SK-N-SH (cell line): ENCODE measurements around the gene ABR. TPM values are rescaled to one million over a fixed set of nuclear protein-coding genes. Genes with fewer than 3 reads are reported as not detected.

ENCODE experiments used
- CTCF ChIA-PET: fragments of 300-600, 350-600 bp; formaldehyde crosslinking; extraction: SDS; loops from one replicate; lab custom pipeline; 2021; lab: Yijun Ruan, JAX
- POLR2A ChIA-PET: fragments of 350-600 bp; sonication (Branson Sonifier 250); formaldehyde crosslinking; extraction: SDS; loops from one replicate; lab custom pipeline; 2020; ENCODE audit warnings: antibody characterized with exemption, inconsistent platforms; lab: Yijun Ruan, JAX
- DNase-seq: peaks from one replicate; pipeline ENCODE4 v3.0.0; 2012
- H2AFZ ChIP-seq: fragments of 200-600 bp; sonication (generic); 2 replicates; pipeline ENCODE4 v1.8.1; 2016; ENCODE audit warnings: antibody characterized with exemption, mild to moderate bottlenecking, low read depth
- H3F3A ChIP-seq: fragments of 200-600 bp; sonication (generic); replicated peaks from 2 replicates; pipeline ENCODE3; 2016; ENCODE audit warnings: antibody characterized with exemption, mild to moderate bottlenecking; ENCODE audit not compliant: insufficient read depth
- H3K27ac ChIP-seq, 2 experiments: fragments of 200-500 bp in 1 of 2; fragments of 200-600 bp in 1 of 2; sonication (Bioruptor generic) in 1 of 2; sonication (generic), shearing (Covaris generic) in 1 of 2; 2 replicates each; pipeline versions ENCODE4 v1.5.1 to v1.6.1; 2014 to 2016; ENCODE audit warnings: low read depth in 2 of 2, inconsistent platforms in 1 of 2, low read length in 1 of 2, mild to moderate bottlenecking in 1 of 2, mixed read lengths in 1 of 2
- H3K27me3 ChIP-seq: fragments of 200-600 bp; sonication (generic), shearing (Covaris generic); 2 replicates; pipeline ENCODE4 v1.6.1; 2016; ENCODE audit warnings: mixed run types; ENCODE audit not compliant: insufficient read depth
- H3K36me3 ChIP-seq, 2 experiments: fragments of 200-500 bp in 1 of 2; fragments of 200-600 bp in 1 of 2; sonication (Bioruptor generic) in 1 of 2; sonication (generic) in 1 of 2; replicated peaks in 1 of 2; 2 replicates each; pipeline versions ENCODE3 to v1.5.1; 2014 to 2016; ENCODE audit warnings: low read length in 1 of 2, mild to moderate bottlenecking in 1 of 2; ENCODE audit not compliant: insufficient read depth in 2 of 2, control insufficient read depth in 1 of 2
- H3K4me1 ChIP-seq, 2 experiments: fragments of 200-500 bp in 1 of 2; fragments of 200-600 bp in 1 of 2; sonication (Bioruptor generic) in 1 of 2; sonication (generic), shearing (Covaris generic) in 1 of 2; 2 replicates each; pipeline versions ENCODE4 v1.5.1 to v1.6.1; 2014 to 2016; ENCODE audit warnings: low read depth in 1 of 2, low read length in 1 of 2, mixed run types in 1 of 2; ENCODE audit not compliant: insufficient read depth in 2 of 2, control insufficient read depth in 1 of 2
- H3K4me2 ChIP-seq: fragments of 200-600 bp; sonication (generic), shearing (Covaris generic); 2 replicates; pipeline ENCODE4 v1.6.1; 2017; ENCODE audit warnings: mixed run types
- H3K4me3 ChIP-seq, 2 experiments: fragments of 200-500 bp in 1 of 2; fragments of 200-600 bp in 1 of 2; sonication (Bioruptor generic) in 1 of 2; sonication (generic), shearing (Covaris generic) in 1 of 2; 2 replicates each; pipeline versions ENCODE4 v1.5.1 to v1.8.1; 2014 to 2016; ENCODE audit warnings: low read depth in 2 of 2, inconsistent platforms in 1 of 2, low read length in 1 of 2, mild to moderate bottlenecking in 1 of 2, mixed read lengths in 1 of 2, moderate library complexity in 1 of 2
- H3K79me2 ChIP-seq: fragments of 200-600 bp; sonication (generic); 2 replicates; pipeline ENCODE4 v1.8.1; 2017; ENCODE audit warnings: mild to moderate bottlenecking; ENCODE audit not compliant: insufficient read depth
- H3K9ac ChIP-seq: fragments of 200-600 bp; sonication (generic); 2 replicates; pipeline ENCODE4 v1.6.1; 2017; ENCODE audit warnings: mixed run types
- H3K9me2 ChIP-seq: fragments of 200-600 bp; sonication (generic); 2 replicates; pipeline ENCODE4 v1.6.1; 2017; ENCODE audit warnings: mixed run types
- H3K9me3 ChIP-seq: fragments of 200-600 bp; sonication (generic); 2 replicates; pipeline ENCODE4 v1.6.1; 2017; ENCODE audit warnings: mixed run types, mild to moderate bottlenecking, moderate library complexity
- H4K20me1 ChIP-seq: fragments of 200-600 bp; sonication (generic); 2 replicates; pipeline ENCODE4 v1.6.1; 2017; ENCODE audit warnings: mild to moderate bottlenecking, mixed run types; ENCODE audit not compliant: insufficient read depth
- CHD2 ChIP-seq: fragments of 150-350 bp; IDR thresholded peaks from 2 replicates; pipeline ENCODE4 v1.6.1; 2018; ENCODE audit warnings: low read length; ENCODE audit not compliant: partially characterized antibody
- EZH2phosphoT487 ChIP-seq: fragments of 200-600 bp; sonication (generic); IDR thresholded peaks from 2 replicates; pipeline ENCODE4 v1.6.1; 2017; ENCODE audit warnings: low read depth, mixed run types, mild to moderate bottlenecking, antibody characterized with exemption, moderate library complexity, borderline replicate concordance
- FOSL2 ChIP-seq: IDR thresholded peaks from 2 replicates; pipeline ENCODE4 v1.4.0; 2012; ENCODE audit warnings: low read depth, mild to moderate bottlenecking, moderate library complexity, borderline replicate concordance
- FOXM1 ChIP-seq: IDR thresholded peaks from 2 replicates; pipeline ENCODE4 v1.4.0; 2012; ENCODE audit warnings: low read depth, mild to moderate bottlenecking
- GATA2 ChIP-seq: sonication (generic); formaldehyde crosslinking; IDR thresholded peaks from 2 replicates; pipeline ENCODE4 v1.5.0; 2020; ENCODE audit warnings: mild to moderate bottlenecking, missing genetic modification reagents
- JUND ChIP-seq: IDR thresholded peaks from 2 replicates; pipeline ENCODE4 v1.4.0; 2012
- MEF2A ChIP-seq: IDR thresholded peaks from 2 replicates; pipeline ENCODE4 v1.4.0; 2012; ENCODE audit warnings: low read depth, borderline replicate concordance
- NFIC ChIP-seq: IDR thresholded peaks from 2 replicates; pipeline ENCODE4 v1.4.0; 2012; ENCODE audit warnings: borderline replicate concordance
- NRF1 ChIP-seq: IDR thresholded peaks from 2 replicates; pipeline ENCODE4 v1.6.1; 2012; ENCODE audit warnings: low read depth, mild to moderate bottlenecking, low read length
- WGBS: methylation state at CpG from one replicate; pipeline ENCODE4 v1.1.6; 2017; ENCODE audit warnings: low lambda C conversion rate; 5-methylcytosine and 5-hydroxymethylcytosine counted together
- polyA plus RNA-seq, 3 experiments: library from polyadenylated mRNA; depleted of rRNA; stranded (reverse); fragments of >200 nt; gene quantifications; 2 replicates each; pipeline ENCODE4 v1.2.3, GENCODE V29; 2012
- TF ChIP-seq, protein P1 (sequence below): IDR thresholded peaks from 2 replicates; pipeline ENCODE4; 2012
- TF ChIP-seq, protein P2 (sequence below): IDR thresholded peaks from 2 replicates; pipeline ENCODE4 v1.4.0; 2012; ENCODE audit warnings: low read depth
- TF ChIP-seq, protein P3 (sequence below): IDR thresholded peaks from 2 replicates; pipeline ENCODE4 v1.6.1; 2012; ENCODE audit warnings: mild to moderate bottlenecking, low read depth, low read length, moderate library complexity

Gene ABR
- polyA plus RNA-seq, 1 of the 3 experiments (the other 2 are of a cell fraction): 117 TPM

DNA sequence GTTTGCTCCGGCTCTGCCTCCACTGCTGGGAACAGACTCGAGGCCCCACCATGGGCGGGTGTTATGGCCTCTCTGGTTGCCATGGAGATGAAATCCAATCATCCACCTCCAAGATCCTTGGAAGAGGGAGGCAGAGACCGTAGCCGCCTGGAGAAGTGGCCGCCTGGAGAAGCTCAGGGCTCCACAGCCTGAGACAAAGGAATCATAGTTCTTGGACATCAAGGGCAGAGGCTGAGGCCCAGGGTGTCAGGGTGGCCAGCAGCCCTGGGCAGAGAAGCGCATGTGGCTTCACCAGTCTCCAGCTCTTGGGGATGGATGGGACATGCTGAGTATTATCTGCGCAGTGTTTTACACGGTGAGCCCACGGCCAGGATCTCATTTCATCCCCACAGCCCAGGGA, 36.2 kb downstream of the ABR start:
- no peak overlapping the region for H3K4me3 ChIP-seq
- no peak overlapping the region for H3K9ac ChIP-seq
- no peaks in the 10 kb centered on the region for H3K9me3 ChIP-seq
- peaks cover 3% of the 10 kb centered on the region for H3F3A ChIP-seq
- peak; percentile 60 for DNase-seq
- ChIA-PET CTCF (interaction anchor here (0.9 to 7.3 kb wide), 3 partner anchors 21 to 44 kb away, joined by 3 to 71 read pairs (median 8); no protein-coding TSS in a partner anchor), POLR2A (interaction anchor here (1.3 kb wide), 1 partner anchor 11 kb away, joined by 4 read pairs; no protein-coding TSS in a partner anchor)
- no peaks in the 10 kb centered on the region for H3K79me2 ChIP-seq
- no peak overlapping the region for H2AFZ ChIP-seq
- H3K4me1 ChIP-seq: peaks cover 4 to 8% of the 10 kb centered on the region in 2 experiments; a peak in 3 of 4 replicates
- 86% methylated on average over 5 of the region's 10 CpGs for WGBS
- no peak for TF ChIP-seq NRF1
- TF ChIP-seq, all 33 proteins: peak for 0
- H3K9me2 ChIP-seq: no peaks in the 10 kb centered on the region
- no peaks in the 10 kb centered on the region for H3K27me3 ChIP-seq
- no peaks in the 10 kb centered on the region for H3K36me3 ChIP-seq
- no peak overlapping the region for H3K27ac ChIP-seq
- no peaks in the 10 kb centered on the region for H4K20me1 ChIP-seq
- H3K4me2 ChIP-seq: no peak overlapping the region

DNA sequence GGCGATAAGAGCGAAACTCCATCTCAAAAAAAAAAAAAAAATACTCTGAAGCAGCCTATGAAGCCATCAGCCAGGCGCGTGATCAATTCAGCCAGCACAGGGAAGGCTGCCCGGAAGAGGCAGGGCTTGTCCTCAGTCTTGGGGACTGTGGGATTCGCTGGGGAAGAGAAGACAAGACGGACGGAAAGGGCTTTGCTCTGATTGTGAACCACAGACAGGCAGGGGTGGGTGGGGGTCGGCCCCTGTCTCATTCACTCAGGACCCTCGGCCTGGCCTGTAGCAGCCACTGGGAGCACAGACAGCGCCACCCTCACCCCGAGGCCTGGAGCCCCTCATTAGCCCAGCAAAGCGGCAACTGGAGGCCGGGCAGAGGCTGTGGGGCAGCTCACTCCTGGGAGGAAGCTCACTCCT, 37.2 kb downstream of the ABR start:
- H4K20me1 ChIP-seq: no peaks in the 10 kb centered on the region
- no peak overlapping the region for H3K4me2 ChIP-seq
- whole genome bisulfite sequencing: 93% methylated on average over 9 of the region's 14 CpGs
- no peak overlapping the region for H2AFZ ChIP-seq
- ChIA-PET POLR2A (no interaction called here), CTCF (interaction anchor here (1.0 to 3.1 kb wide), 3 partner anchors 20 to 115 kb away, joined by 4 to 20 read pairs (median 8); no protein-coding TSS in a partner anchor)
- peaks cover 3% of the 10 kb centered on the region for H3F3A ChIP-seq
- no peaks in the 10 kb centered on the region for H3K36me3 ChIP-seq
- no peaks in the 10 kb centered on the region for H3K79me2 ChIP-seq
- no peak overlapping the region for H3K9ac ChIP-seq
- H3K9me2 ChIP-seq: no peaks in the 10 kb centered on the region
- no peak for DNase-seq
- H3K27ac ChIP-seq: no peak overlapping the region
- TF ChIP-seq GATA2 (CRISPR knock-in tag) (no peak), JUND (no peak), EZH2phosphoT487 (no peak)
- TF ChIP-seq, protein P1, sequence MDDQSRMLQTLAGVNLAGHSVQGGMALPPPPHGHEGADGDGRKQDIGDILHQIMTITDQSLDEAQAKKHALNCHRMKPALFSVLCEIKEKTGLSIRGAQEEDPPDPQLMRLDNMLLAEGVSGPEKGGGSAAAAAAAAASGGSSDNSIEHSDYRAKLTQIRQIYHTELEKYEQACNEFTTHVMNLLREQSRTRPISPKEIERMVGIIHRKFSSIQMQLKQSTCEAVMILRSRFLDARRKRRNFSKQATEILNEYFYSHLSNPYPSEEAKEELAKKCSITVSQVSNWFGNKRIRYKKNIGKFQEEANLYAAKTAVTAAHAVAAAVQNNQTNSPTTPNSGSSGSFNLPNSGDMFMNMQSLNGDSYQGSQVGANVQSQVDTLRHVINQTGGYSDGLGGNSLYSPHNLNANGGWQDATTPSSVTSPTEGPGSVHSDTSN: no peak
- H3K27me3 ChIP-seq: no peaks in the 10 kb centered on the region
- H3K9me3 ChIP-seq: no peaks in the 10 kb centered on the region
- no peak overlapping the region for H3K4me3 ChIP-seq
- H3K4me1 ChIP-seq: peaks cover 4 to 10% of the 10 kb centered on the region in 2 experiments; a peak in 3 of 4 replicates

DNA sequence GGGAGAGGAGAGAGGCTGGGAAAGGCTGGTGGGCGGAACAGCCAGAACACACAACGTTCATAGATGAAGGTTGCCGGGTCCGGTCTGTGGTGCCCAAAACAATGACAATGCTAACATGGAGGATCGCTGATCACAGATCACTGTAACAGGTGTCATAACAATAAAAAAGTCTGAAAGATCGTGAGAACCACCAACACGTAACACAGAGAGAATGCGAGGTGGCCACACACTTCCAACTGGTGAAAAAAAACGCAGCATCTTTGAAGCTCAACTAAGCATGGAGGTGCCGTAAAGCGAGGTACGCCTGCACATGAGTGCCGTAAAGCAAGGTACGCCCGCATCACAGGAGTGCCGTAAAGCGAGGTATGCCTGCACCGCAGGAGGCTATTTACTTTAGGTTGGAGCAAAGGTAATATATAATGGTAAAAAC, 42.3 kb downstream of the ABR start:
- POLR2A ChIA-PET: no interaction called here

More for the DNA sequence above, 42.3 kb downstream of the ABR start:
- H3F3A ChIP-seq: peaks cover 3% of the 10 kb centered on the region
- H3K9me2 ChIP-seq: no peaks in the 10 kb centered on the region
- H3K79me2 ChIP-seq: no peaks in the 10 kb centered on the region
- H3K36me3 ChIP-seq: no peaks in the 10 kb centered on the region
- H3K9ac ChIP-seq: no peak overlapping the region
- H3K4me3 ChIP-seq: no peak overlapping the region
- DNase-seq: no peak
- no peaks in the 10 kb centered on the region for H4K20me1 ChIP-seq
- no peak overlapping the region for H2AFZ ChIP-seq
- WGBS: 84% methylated on average over 18 of the region's 18 CpGs
- no peaks in the 10 kb centered on the region for H3K9me3 ChIP-seq
- H3K27me3 ChIP-seq: no peaks in the 10 kb centered on the region
- no peak overlapping the region for H3K27ac ChIP-seq
- TF ChIP-seq FOXM1: no peak
- no peak for TF ChIP-seq CHD2
- TF ChIP-seq, protein P2, sequence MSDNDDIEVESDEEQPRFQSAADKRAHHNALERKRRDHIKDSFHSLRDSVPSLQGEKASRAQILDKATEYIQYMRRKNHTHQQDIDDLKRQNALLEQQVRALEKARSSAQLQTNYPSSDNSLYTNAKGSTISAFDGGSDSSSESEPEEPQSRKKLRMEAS: no peak
- TF ChIP-seq MEF2A: no peak
- TF ChIP-seq NFIC: no peak
- no peak for TF ChIP-seq FOSL2
- TF ChIP-seq, protein P3, sequence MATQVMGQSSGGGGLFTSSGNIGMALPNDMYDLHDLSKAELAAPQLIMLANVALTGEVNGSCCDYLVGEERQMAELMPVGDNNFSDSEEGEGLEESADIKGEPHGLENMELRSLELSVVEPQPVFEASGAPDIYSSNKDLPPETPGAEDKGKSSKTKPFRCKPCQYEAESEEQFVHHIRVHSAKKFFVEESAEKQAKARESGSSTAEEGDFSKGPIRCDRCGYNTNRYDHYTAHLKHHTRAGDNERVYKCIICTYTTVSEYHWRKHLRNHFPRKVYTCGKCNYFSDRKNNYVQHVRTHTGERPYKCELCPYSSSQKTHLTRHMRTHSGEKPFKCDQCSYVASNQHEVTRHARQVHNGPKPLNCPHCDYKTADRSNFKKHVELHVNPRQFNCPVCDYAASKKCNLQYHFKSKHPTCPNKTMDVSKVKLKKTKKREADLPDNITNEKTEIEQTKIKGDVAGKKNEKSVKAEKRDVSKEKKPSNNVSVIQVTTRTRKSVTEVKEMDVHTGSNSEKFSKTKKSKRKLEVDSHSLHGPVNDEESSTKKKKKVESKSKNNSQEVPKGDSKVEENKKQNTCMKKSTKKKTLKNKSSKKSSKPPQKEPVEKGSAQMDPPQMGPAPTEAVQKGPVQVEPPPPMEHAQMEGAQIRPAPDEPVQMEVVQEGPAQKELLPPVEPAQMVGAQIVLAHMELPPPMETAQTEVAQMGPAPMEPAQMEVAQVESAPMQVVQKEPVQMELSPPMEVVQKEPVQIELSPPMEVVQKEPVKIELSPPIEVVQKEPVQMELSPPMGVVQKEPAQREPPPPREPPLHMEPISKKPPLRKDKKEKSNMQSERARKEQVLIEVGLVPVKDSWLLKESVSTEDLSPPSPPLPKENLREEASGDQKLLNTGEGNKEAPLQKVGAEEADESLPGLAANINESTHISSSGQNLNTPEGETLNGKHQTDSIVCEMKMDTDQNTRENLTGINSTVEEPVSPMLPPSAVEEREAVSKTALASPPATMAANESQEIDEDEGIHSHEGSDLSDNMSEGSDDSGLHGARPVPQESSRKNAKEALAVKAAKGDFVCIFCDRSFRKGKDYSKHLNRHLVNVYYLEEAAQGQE: no peak
- TF ChIP-seq, all 33 proteins: peak for 0
- H3K4me1 ChIP-seq: peaks cover 0 to 10% of the 10 kb centered on the region in 2 experiments; a peak in 2 of 4 replicates
- H3K4me2 ChIP-seq: no peak overlapping the region
- CTCF ChIA-PET: interaction anchor here (0.8 to 1.7 kb wide), 4 partner anchors 9 to 50 kb away, joined by 3 to 5 read pairs (median 4); no protein-coding TSS in a partner anchor
